PC-3 (cell line): ENCODE measurements around the gene RAP1GAP. TPM values are rescaled to one million over a fixed set of nuclear protein-coding genes. Genes with fewer than 3 reads are reported as not detected.

ENCODE experiments used
- ATAC-seq: fragments of 200-7000 bp; cut with Tn5 transposase; 2 replicates; pipeline ENCODE4 v1.9.1; 2020; ENCODE audit warnings: mild to moderate bottlenecking, moderate library complexity
- BruUV-seq: library from RNA; stranded (reverse); fragments of 400-500 nt; replicated peaks from 2 replicates; lab custom pipeline; 2021; lab: Mats Ljungman, UMichigan
- CTCF ChIA-PET: fragments of 300-600 bp; sonication (Branson Sonifier 250); formaldehyde crosslinking; loops from one replicate; lab custom pipeline; 2022; ENCODE audit warnings: antibody characterized with exemption; lab: Charles Lee
- POLR2A ChIA-PET: fragments of 300-600 bp; sonication (Branson Sonifier 250); formaldehyde crosslinking; loops from one replicate; lab custom pipeline; 2022; ENCODE audit warnings: antibody characterized with exemption; ENCODE audit not compliant: unreplicated experiment; lab: Charles Lee
- DNase-seq: peaks from one replicate; pipeline ENCODE4 v3.0.0-alpha.2; 2015
- H2AFZ ChIP-seq: fragments of 300-600 bp; sonication (generic); 2 replicates; pipeline ENCODE4 v1.6.0; 2016; ENCODE audit warnings: antibody characterized with exemption, low read length
- H3F3A ChIP-seq: fragments of 300-600 bp; sonication (generic); one replicate; pipeline ENCODE4 v1.6.0; 2017; ENCODE audit warnings: antibody characterized with exemption, low read length, control low read depth, mild to moderate bottlenecking; ENCODE audit not compliant: unreplicated experiment
- H3K27ac ChIP-seq: fragments of 300-600 bp; sonication (generic); 2 replicates; pipeline ENCODE4 v1.5.1; 2016; ENCODE audit warnings: mild to moderate bottlenecking, low read length
- H3K27me3 ChIP-seq: fragments of 300-600 bp; sonication (generic); 2 replicates; pipeline ENCODE4 v1.6.1; 2016; ENCODE audit warnings: low read length, mixed read lengths
- H3K36me3 ChIP-seq: fragments of 300-600 bp; sonication (generic); 2 replicates; pipeline ENCODE4 v1.6.1; 2016; ENCODE audit warnings: low read depth, mixed run types, low read length, mixed read lengths
- H3K4me1 ChIP-seq: fragments of 300-600 bp; sonication (generic); 2 replicates; pipeline ENCODE4 v1.5.1; 2016; ENCODE audit warnings: low read length; ENCODE audit not compliant: insufficient read depth
- H3K4me2 ChIP-seq: fragments of 300-600 bp; sonication (generic); 2 replicates; pipeline ENCODE4 v1.6.0; 2016; ENCODE audit warnings: low read length
- H3K4me3 ChIP-seq: fragments of 300-600 bp; sonication (generic); 2 replicates; pipeline ENCODE4 v1.5.1; 2016; ENCODE audit warnings: mild to moderate bottlenecking, low read length, mixed read lengths
- H3K79me2 ChIP-seq: fragments of 300-600 bp; sonication (generic); 2 replicates; pipeline ENCODE4 v1.6.1; 2017; ENCODE audit warnings: low read length, mixed read lengths
- H3K9ac ChIP-seq: fragments of 300-600 bp; sonication (generic); 2 replicates; pipeline ENCODE4 v1.6.0; 2016; ENCODE audit warnings: mild to moderate bottlenecking, low read length
- H3K9me2 ChIP-seq: fragments of 300-600 bp; sonication (generic); replicated peaks from 2 replicates; pipeline ENCODE4 v1.6.1; 2016; ENCODE audit warnings: mixed run types, low read length, mixed read lengths
- H3K9me3 ChIP-seq: fragments of 300-600 bp; sonication (generic); 2 replicates; pipeline ENCODE4 v1.6.1; 2016; ENCODE audit warnings: low read length, mixed read lengths
- H4K20me1 ChIP-seq: fragments of 300-600 bp; sonication (generic); 2 replicates; pipeline ENCODE4 v1.6.1; 2016; ENCODE audit warnings: low read length, mixed read lengths
- EZH2 ChIP-seq: fragments of 300-600 bp; sonication (generic); IDR thresholded peaks from one replicate; pipeline ENCODE4 v1.6.1; 2017; ENCODE audit warnings: antibody characterized with exemption, mild to moderate bottlenecking, low read length; ENCODE audit not compliant: unreplicated experiment
- EZH2phosphoT487 ChIP-seq: fragments of 300-600 bp; sonication (generic); IDR thresholded peaks from 2 replicates; pipeline ENCODE4 v1.6.1; 2018; ENCODE audit warnings: mild to moderate bottlenecking, antibody characterized with exemption, low read length, borderline replicate concordance
- intact Hi-C: fragments of 100-400 bp; cut with micrococcal nuclease; formaldehyde crosslinking; loops from 2 replicates; pipeline ENCODE4 v1.9.0; 2023
- total RNA-seq: library from RNA; depleted of rRNA; stranded (reverse); fragments of >200 nt; gene quantifications from 2 replicates; pipeline ENCODE4 v1.2.3, GENCODE V29; 2014
- TF ChIP-seq, protein P1 (sequence below): fragments of 300-600 bp; sonication (generic); conservative IDR thresholded peaks from 2 replicates; pipeline ENCODE4 v1.5.1; 2017; ENCODE audit warnings: antibody characterized with exemption, low read depth, mild to moderate bottlenecking, low read length

RAP1GAP gene
- total RNA-seq, 1 experiment from 2014 or later: 12.1 TPM

DNA sequence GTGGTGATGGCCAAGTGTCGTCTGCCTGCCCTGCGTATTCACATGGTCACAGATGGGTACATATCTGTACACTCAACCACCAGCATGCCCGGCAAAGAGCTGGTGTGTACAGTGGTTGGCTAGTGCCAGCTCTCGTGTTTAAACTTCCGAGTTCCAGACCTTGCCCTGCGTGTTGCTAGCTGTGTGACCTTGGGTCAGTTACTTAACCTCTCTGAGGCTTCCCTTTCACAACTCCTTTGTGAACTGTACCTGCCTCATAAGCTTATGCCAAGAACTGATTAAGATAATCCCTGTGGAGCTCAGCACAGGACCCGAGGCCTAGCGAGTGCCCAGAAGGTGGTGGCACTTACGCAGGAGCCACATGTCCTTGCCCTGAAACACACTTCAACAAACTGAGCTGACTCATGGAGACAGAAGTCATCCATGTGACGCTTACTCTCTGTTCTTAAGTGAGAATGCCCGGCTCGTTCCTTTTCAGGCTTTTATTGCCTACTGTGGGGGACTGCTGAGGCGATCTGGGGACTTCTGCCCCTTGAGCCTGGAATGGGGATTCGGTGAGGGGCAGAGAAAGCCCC, 104.5 kb downstream of the RAP1GAP start:
- BruUV-seq: no TSS peak
- DNase-seq (peak; percentile 4), ATAC-seq (no peak)
- ChIA-PET CTCF (no interaction called here), POLR2A (no interaction called here)
- Histone ChIP-seq H3K36me3 (no peaks in the 10 kb centered on the region), H3K27me3 (no peaks in the 10 kb centered on the region), H3K9ac (no peak overlapping the region), H4K20me1 (no peaks in the 10 kb centered on the region), H3K9me3 (no peaks in the 10 kb centered on the region), H3K4me2 (no peak overlapping the region), H3K4me1 (peaks cover 8% of the 10 kb centered on the region; the same call in 1 of the 2 replicates), H3F3A (no peaks in the 10 kb centered on the region), H2AFZ (no peak overlapping the region), H3K9me2 (no peaks in the 10 kb centered on the region), H3K79me2 (no peaks in the 10 kb centered on the region), H3K27ac (no peak overlapping the region), H3K4me3 (no peak overlapping the region)
- TF ChIP-seq EZH2phosphoT487 (no peak), EZH2 (no peak)
- TF ChIP-seq, protein P1, sequence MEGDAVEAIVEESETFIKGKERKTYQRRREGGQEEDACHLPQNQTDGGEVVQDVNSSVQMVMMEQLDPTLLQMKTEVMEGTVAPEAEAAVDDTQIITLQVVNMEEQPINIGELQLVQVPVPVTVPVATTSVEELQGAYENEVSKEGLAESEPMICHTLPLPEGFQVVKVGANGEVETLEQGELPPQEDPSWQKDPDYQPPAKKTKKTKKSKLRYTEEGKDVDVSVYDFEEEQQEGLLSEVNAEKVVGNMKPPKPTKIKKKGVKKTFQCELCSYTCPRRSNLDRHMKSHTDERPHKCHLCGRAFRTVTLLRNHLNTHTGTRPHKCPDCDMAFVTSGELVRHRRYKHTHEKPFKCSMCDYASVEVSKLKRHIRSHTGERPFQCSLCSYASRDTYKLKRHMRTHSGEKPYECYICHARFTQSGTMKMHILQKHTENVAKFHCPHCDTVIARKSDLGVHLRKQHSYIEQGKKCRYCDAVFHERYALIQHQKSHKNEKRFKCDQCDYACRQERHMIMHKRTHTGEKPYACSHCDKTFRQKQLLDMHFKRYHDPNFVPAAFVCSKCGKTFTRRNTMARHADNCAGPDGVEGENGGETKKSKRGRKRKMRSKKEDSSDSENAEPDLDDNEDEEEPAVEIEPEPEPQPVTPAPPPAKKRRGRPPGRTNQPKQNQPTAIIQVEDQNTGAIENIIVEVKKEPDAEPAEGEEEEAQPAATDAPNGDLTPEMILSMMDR: no peak
- intact Hi-C loops: no loop called here

- CTCF ChIA-PET: no interaction called here
- H3K4me1 ChIP-seq: peaks cover 8% of the 10 kb centered on the region; the same call in 1 of the 2 replicates
- BruUV-seq: no TSS peak
- no peak overlapping the region for H2AFZ ChIP-seq
- no peak for TF ChIP-seq EZH2
- no peak for TF ChIP-seq EZH2phosphoT487
- H3K4me2 ChIP-seq: no peak overlapping the region
- H3K36me3 ChIP-seq: no peaks in the 10 kb centered on the region
- H3K9me3 ChIP-seq: no peaks in the 10 kb centered on the region
- DNase-seq (no peak), ATAC-seq (no peak)
- H3F3A ChIP-seq: no peaks in the 10 kb centered on the region
- no peak overlapping the region for H3K27ac ChIP-seq
- H3K79me2 ChIP-seq: no peaks in the 10 kb centered on the region
- no peaks in the 10 kb centered on the region for H3K27me3 ChIP-seq
- POLR2A ChIA-PET: no interaction called here
- no peaks in the 10 kb centered on the region for H3K9me2 ChIP-seq
- no peak overlapping the region for H3K9ac ChIP-seq
- no peaks in the 10 kb centered on the region for H4K20me1 ChIP-seq
- no peak overlapping the region for H3K4me3 ChIP-seq
- intact Hi-C loops: no loop called here
Observed at GRCh38 chr1:21563971-21564370, 105.2 kb downstream of the RAP1GAP start.

GRCh38 chr1:21562896-21563295, 106.3 kb downstream of the RAP1GAP start:
- Histone ChIP-seq H3K36me3 (no peaks in the 10 kb centered on the region), H3K4me1 (peaks cover 2% of the 10 kb centered on the region; the same call in 1 of the 2 replicates), H3K27me3 (no peaks in the 10 kb centered on the region), H3K9me2 (no peaks in the 10 kb centered on the region), H3K9ac (no peak overlapping the region), H4K20me1 (no peaks in the 10 kb centered on the region), H3K4me2 (no peak overlapping the region), H3K79me2 (no peaks in the 10 kb centered on the region), H3F3A (no peaks in the 10 kb centered on the region), H3K27ac (no peak overlapping the region), H3K4me3 (no peak overlapping the region), H2AFZ (no peak overlapping the region), H3K9me3 (no peaks in the 10 kb centered on the region)
- BruUV-seq: no TSS peak
- ATAC-seq: no peak
- intact Hi-C loops: no loop called here
- no peak for TF ChIP-seq EZH2
- TF ChIP-seq, protein P1: no peak
- no peak for TF ChIP-seq EZH2phosphoT487
- CTCF ChIA-PET: no interaction called here
- POLR2A ChIA-PET: no interaction called here
- DNase-seq: no peak
